ENCODE results near the gene HJURP.

DNA sequence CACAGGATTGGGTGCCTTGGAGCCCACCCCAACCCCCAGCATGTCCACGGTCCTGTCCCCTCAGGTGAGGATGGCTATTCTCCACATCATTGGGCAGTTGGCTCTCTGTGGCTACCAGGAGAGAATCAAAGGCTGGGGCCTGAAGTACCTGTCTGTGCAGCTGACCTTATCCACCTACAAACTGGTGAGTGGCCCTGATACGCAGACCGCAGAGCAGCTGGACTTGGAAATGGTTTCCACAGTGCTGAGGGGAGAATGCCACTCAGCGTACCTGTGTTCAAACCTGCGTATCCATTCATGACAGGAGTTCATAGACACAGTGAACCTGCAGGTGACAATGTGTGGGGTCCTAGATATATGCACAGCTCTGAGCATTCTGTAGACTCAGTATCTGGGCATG lies 54.6 kb downstream of the HJURP start:
- no peak for TF ChIP-seq POLR2A (IDR thresholded peaks at IDR 0.05; ENCODE audit: low read depth)
- TF ChIP-seq CTCF (IDR thresholded peaks at IDR 0.05) = no peak
- TF ChIP-seq POLR2AphosphoS5 (IDR thresholded peaks at IDR 0.05) = no peak

All from esophagus muscularis mucosa (tissue), 3 donors.